Right cardiac atrium (tissue), 5 donors: ENCODE results near the gene MAFB. TPM values are rescaled to one million over a fixed set of nuclear protein-coding genes. Genes with fewer than 3 reads are reported as not detected.

ENCODE experiments used
- ATAC-seq, 2 donors: fragments of 200-7000 bp; cut with Tn5 transposase; one replicate each; pipeline versions ENCODE4 v1.8.0 to v1.9.1; 2020; ENCODE audit warnings: moderate library complexity in 2 of 2, mild to moderate bottlenecking in 1 of 2
- DNase-seq, 3 donors: peaks; one replicate each; pipeline ENCODE4 v3.0.0-alpha.2; 2020
- H3K27ac ChIP-seq: one replicate; pipeline ENCODE4 v1.5.1; 2013; ENCODE audit warnings: mild to moderate bottlenecking, low read length, control low read depth, moderate library complexity
- H3K27me3 ChIP-seq: one replicate; pipeline ENCODE4 v1.6.1; 2013; ENCODE audit not compliant: control insufficient read depth, insufficient read depth
- H3K4me1 ChIP-seq: one replicate; pipeline ENCODE4 v1.6.1; 2013; ENCODE audit warnings: low read length; ENCODE audit not compliant: control insufficient read depth, insufficient read depth
- H3K4me3 ChIP-seq: one replicate; pipeline ENCODE4 v1.5.1; 2013; ENCODE audit warnings: low read length, control low read depth
- H3K9me3 ChIP-seq: one replicate; pipeline ENCODE4 v1.6.1; 2013; ENCODE audit warnings: low read length; ENCODE audit not compliant: control insufficient read depth
- WGBS: extraction: QIAGEN DNeasy Blood & Tissue Kit; methylation state at CpG from one replicate; pipeline ENCODE4 v1.1.7; 2013; 5-methylcytosine and 5-hydroxymethylcytosine counted together
- intact Hi-C, 4 donors: fragments of 100-400 bp; cut with DNase I; formaldehyde crosslinking; loops; one replicate each; pipeline versions ENCODE4 v1.11.0 to v1.14.0; 2022 to 2023
- polyA plus RNA-seq: library from polyadenylated mRNA; stranded (reverse); fragments of 200-250 nt; gene quantifications from one replicate; pipeline ENCODE4 v1.2.3, GENCODE V29; 2013
- total RNA-seq, 4 donors: library from RNA; stranded (reverse); fragmentation: NEBNext Ultra II Directional; extraction: Animal tissue kit (Norgen Biotek cat#: 25700); gene quantifications; one replicate each; pipeline ENCODE4 v1.2.1, GENCODE V29; 2021
- donor health status: healthy with polysubstance abuse.
- donor health status: DM: no; HTN: yes; CAD: no.
- donor health status: DM: no; HTN: no; CAD: no.
- donor health status: DM: no; HTN: yes; CAD: no; lungs with severe emphysema.
- donor health status: DM: yes; HTN: yes; CAD: no.

The MAFB gene
- total and polyA plus RNA-seq, 5 donors: 6.9 to 22.8 (median 21.2) TPM

- no peaks in the 10 kb centered on the region for H3K4me1 ChIP-seq
- DNase-seq (no peak), ATAC-seq (no peak)
- 87% methylated on average over 13 of the region's 13 CpGs for WGBS
- H3K27ac ChIP-seq: no peak overlapping the region
- no peak overlapping the region for H3K4me3 ChIP-seq
- H3K9me3 ChIP-seq: no peaks in the 10 kb centered on the region
- no peaks in the 10 kb centered on the region for H3K27me3 ChIP-seq
- intact Hi-C loops: loop anchor here in 1 of 4 donors (10.0 kb wide), 1 partner anchor 797 kb away; no protein-coding TSS in a partner anchor
Measured at GRCh38 chr20:40681684-40682083, 7.4 kb downstream of the MAFB start.

- no peak for DNase-seq
- Histone ChIP-seq H3K4me3 (no peak overlapping the region), H3K4me1 (no peaks in the 10 kb centered on the region), H3K27ac (no peak overlapping the region), H3K27me3 (no peaks in the 10 kb centered on the region), H3K9me3 (no peaks in the 10 kb centered on the region)
- intact Hi-C loops: loop anchor here in 1 of 4 donors (10.0 kb wide), 1 partner anchor 796 kb away; no protein-coding TSS in a partner anchor
- ATAC-seq: no peak
- WGBS: 67% methylated on average over 1 of the region's 1 CpG
Measured at GRCh38 chr20:40681165-40681564, 7.9 kb downstream of the MAFB start.

GRCh38 chr20:40680161-40680959 is 8.7 kb downstream of the MAFB start:
- no peak overlapping the region for H3K4me3 ChIP-seq
- no peaks in the 10 kb centered on the region for H3K27me3 ChIP-seq
- no peak overlapping the region for H3K27ac ChIP-seq
- H3K4me1 ChIP-seq: no peaks in the 10 kb centered on the region
- no peak for DNase-seq
- intact Hi-C loops: loop anchor here in 1 of 4 donors (10.0 kb wide), 1 partner anchor 796 kb away; no protein-coding TSS in a partner anchor
- no peak for ATAC-seq
- 81% methylated on average over 2 of the region's 2 CpGs for whole genome bisulfite sequencing
- H3K9me3 ChIP-seq: no peaks in the 10 kb centered on the region

GRCh38 chr20:40679184-40679583 is 9.9 kb downstream of the MAFB start:
- no peak overlapping the region for H3K4me3 ChIP-seq
- H3K27ac ChIP-seq: no peak overlapping the region
- no peaks in the 10 kb centered on the region for H3K9me3 ChIP-seq
- no peaks in the 10 kb centered on the region for H3K27me3 ChIP-seq
- 78% methylated on average over 9 of the region's 9 CpGs for WGBS
- DNase-seq: no peak
- intact Hi-C loops: no loop called here
- H3K4me1 ChIP-seq: no peaks in the 10 kb centered on the region
- no peak for ATAC-seq

- H3K9me3 ChIP-seq: no peaks in the 10 kb centered on the region
- DNase-seq (no peak), ATAC-seq (no peak)
- H3K27ac ChIP-seq: no peak overlapping the region
- 64% methylated on average over 3 of the region's 3 CpGs for WGBS
- intact Hi-C loops: no loop called here
- H3K4me1 ChIP-seq: no peaks in the 10 kb centered on the region
- H3K27me3 ChIP-seq: no peaks in the 10 kb centered on the region
- H3K4me3 ChIP-seq: no peak overlapping the region
Measured at GRCh38 chr20:40678286-40678875, 10.7 kb downstream of the MAFB start.

GRCh38 chr20:40677343-40677924 is 11.6 kb downstream of the MAFB start:
- H3K4me3 ChIP-seq: no peak overlapping the region
- ATAC-seq (no peak), DNase-seq (no peak)
- intact Hi-C loops: no loop called here
- no peaks in the 10 kb centered on the region for H3K4me1 ChIP-seq
- no peak overlapping the region for H3K27ac ChIP-seq
- H3K9me3 ChIP-seq: no peaks in the 10 kb centered on the region
- no peaks in the 10 kb centered on the region for H3K27me3 ChIP-seq
- 87% methylated on average over 4 of the region's 4 CpGs for WGBS

GRCh38 chr20:40676491-40677269 is 12.4 kb downstream of the MAFB start:
- H3K4me3 ChIP-seq: no peak overlapping the region
- no peaks in the 10 kb centered on the region for H3K9me3 ChIP-seq
- H3K27ac ChIP-seq: no peak overlapping the region
- intact Hi-C loops: no loop called here
- DNase-seq: no peak
- no peaks in the 10 kb centered on the region for H3K4me1 ChIP-seq
- ATAC-seq: no peak
- WGBS: 42% methylated on average over 7 of the region's 7 CpGs
- H3K27me3 ChIP-seq: no peaks in the 10 kb centered on the region

- no peaks in the 10 kb centered on the region for H3K27me3 ChIP-seq
- intact Hi-C loops: no loop called here
- H3K4me1 ChIP-seq: no peaks in the 10 kb centered on the region
- WGBS: 60% methylated on average over 5 of the region's 5 CpGs
- ATAC-seq (no peak), DNase-seq (no peak)
- no peaks in the 10 kb centered on the region for H3K9me3 ChIP-seq
- H3K4me3 ChIP-seq: no peak overlapping the region
- H3K27ac ChIP-seq: no peak overlapping the region
Measured at GRCh38 chr20:40675599-40676221, 13.3 kb downstream of the MAFB start.

GRCh38 chr20:40673442-40673841 is 15.6 kb downstream of the MAFB start:
- Histone ChIP-seq H3K9me3 (no peaks in the 10 kb centered on the region), H3K27ac (no peak overlapping the region), H3K4me1 (no peaks in the 10 kb centered on the region), H3K4me3 (no peak overlapping the region), H3K27me3 (no peaks in the 10 kb centered on the region)
- DNase-seq (no peak), ATAC-seq (no peak)
- intact Hi-C loops: no loop called here

GRCh38 chr20:40672095-40672494 is 16.9 kb downstream of the MAFB start:
- no peak overlapping the region for H3K27ac ChIP-seq
- intact Hi-C loops: no loop called here
- ATAC-seq: no peak

More at GRCh38 chr20:40672095-40672494, 16.9 kb downstream of the MAFB start:
- no peaks in the 10 kb centered on the region for H3K27me3 ChIP-seq
- no peak overlapping the region for H3K4me3 ChIP-seq
- 89% methylated on average over 2 of the region's 2 CpGs for WGBS
- no peaks in the 10 kb centered on the region for H3K4me1 ChIP-seq
- no peaks in the 10 kb centered on the region for H3K9me3 ChIP-seq
- DNase-seq: no peak
